Brain microvascular endothelial cell (primary cell): ENCODE measurements around the gene WNT7A.

ENCODE experiments used
- DNase-seq: peaks from one replicate; pipeline ENCODE4 v3.0.0-alpha.2; 2020
- H3K27ac ChIP-seq: fragments of 250-450 bp; sonication (Bioruptor Pico); 2 replicates; pipeline ENCODE4 v1.5.1; 2020; ENCODE audit warnings: mild to moderate bottlenecking, moderate library complexity
- H3K27me3 ChIP-seq: fragments of 250-450 bp; sonication (Bioruptor Pico); replicated peaks from 2 replicates; pipeline ENCODE4 v1.5.1; 2020; ENCODE audit warnings: mild to moderate bottlenecking
- H3K36me3 ChIP-seq: fragments of 250-450 bp; sonication (Bioruptor Pico); replicated peaks from 2 replicates; pipeline ENCODE4 v1.5.1; 2020; ENCODE audit warnings: mild to moderate bottlenecking
- H3K4me3 ChIP-seq: 2 replicates; pipeline ENCODE4 v1.5.1; 2011; ENCODE audit warnings: low read depth, mild to moderate bottlenecking, control low read depth, low read length, moderate library complexity
- CTCF ChIP-seq: IDR thresholded peaks from 2 replicates; pipeline ENCODE4 v1.5.1; 2011; ENCODE audit warnings: low read depth, mild to moderate bottlenecking, moderate library complexity, low read length, control low read depth, inconsistent platforms; ENCODE audit errors: missing control alignments
- in situ Hi-C: cut with HindIII; loops from 2 replicates; pipeline ENCODE4 v1.10.0; 2017; ENCODE audit warnings: low sequenced_read_pairs, low pct_ligation_motif_present

The WNT7A gene

DNA sequence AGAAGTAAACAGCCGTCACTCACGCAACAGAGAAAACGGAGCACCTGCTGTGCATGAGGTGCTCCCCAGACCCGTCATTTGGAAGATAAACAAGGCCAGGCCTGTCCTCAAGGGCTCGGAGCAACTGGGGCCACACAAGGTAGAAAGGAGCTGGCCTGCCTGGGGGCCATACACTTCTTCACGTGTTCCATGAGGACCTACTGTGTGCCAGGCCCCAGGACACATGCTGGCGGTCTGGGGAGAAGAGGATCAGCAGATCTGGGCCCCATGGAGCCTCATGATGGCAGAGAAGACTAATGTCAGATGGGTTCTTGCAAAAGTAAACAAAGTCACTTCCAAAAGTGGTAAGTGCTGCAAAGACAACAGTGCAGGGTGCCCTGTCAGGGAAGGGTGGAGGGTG, 14.3 kb downstream of the WNT7A start:
- Histone ChIP-seq H3K36me3 (no peaks in the 10 kb centered on the region), H3K27me3 (no peaks in the 10 kb centered on the region), H3K27ac (no peak overlapping the region), H3K4me3 (no peak overlapping the region)
- in situ Hi-C loops = no loop called here
- TF ChIP-seq CTCF = no peak
- no peak for DNase-seq

DNA sequence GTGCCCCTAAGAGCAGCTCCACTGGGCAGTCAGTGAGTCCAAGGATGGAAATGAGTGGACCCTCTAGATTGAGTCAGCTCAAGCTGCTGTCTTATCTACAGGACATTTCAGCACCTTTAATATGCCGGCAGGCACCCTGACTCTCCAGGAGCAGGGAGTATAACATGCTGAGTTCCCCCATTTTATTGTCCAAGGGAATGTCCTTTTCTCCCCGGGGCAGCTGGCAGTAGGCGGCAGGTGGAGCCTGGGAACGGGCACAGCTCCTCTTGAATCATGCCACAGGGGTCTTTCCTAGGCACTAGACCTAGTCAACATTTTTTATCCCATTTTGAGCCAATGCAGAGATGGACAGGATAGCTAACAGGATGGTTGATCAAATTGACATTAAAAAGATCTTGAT, 14.8 kb downstream of the WNT7A start:
- in situ Hi-C loops = no loop called here
- no peak for TF ChIP-seq CTCF
- no peak for DNase-seq
- Histone ChIP-seq H3K36me3 (no peaks in the 10 kb centered on the region), H3K27ac (no peak overlapping the region), H3K4me3 (no peak overlapping the region), H3K27me3 (no peaks in the 10 kb centered on the region)

- DNase-seq = no peak
- H3K36me3 ChIP-seq = no peaks in the 10 kb centered on the region
- TF ChIP-seq CTCF = no peak
- H3K27ac ChIP-seq = no peak overlapping the region
- H3K4me3 ChIP-seq = no peak overlapping the region
- in situ Hi-C loops = no loop called here
- no peaks in the 10 kb centered on the region for H3K27me3 ChIP-seq
These were observed 15.8 kb downstream of the WNT7A start for GRCh38 chr3:13863965-13864595.

DNA sequence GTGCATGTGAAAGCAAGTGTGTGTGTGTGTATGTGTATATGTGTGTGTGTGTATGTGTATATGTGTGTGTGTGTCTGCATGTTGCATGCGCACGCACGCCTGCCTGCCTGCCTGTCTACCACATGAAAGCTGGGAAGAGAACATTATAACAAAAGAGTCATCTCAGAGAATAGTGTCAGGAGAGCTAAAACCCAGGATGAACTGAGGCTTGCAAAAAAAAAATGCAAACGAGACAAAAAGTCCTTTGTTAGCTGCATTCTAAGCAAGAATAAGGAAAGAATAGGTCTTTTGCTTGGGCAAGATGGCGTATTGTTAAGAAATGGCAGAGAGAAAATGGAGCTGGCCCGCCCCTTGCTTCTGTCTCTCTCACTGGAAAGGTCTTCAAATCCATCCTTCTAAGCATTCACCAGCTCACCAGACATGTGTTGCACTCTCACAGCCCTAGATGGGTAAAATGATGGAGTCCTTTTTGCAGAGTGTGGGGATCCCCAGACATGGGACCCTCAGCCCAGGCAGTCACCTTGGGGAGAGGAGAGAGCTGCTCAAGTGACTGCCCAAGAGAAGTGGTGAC, 16.4 kb downstream of the WNT7A start:
- Histone ChIP-seq H3K36me3 (no peaks in the 10 kb centered on the region), H3K27me3 (no peaks in the 10 kb centered on the region), H3K27ac (no peak overlapping the region), H3K4me3 (no peak overlapping the region)
- in situ Hi-C loops = no loop called here
- no peak for DNase-seq
- no peak for TF ChIP-seq CTCF

- in situ Hi-C loops = no loop called here
- no peak for DNase-seq
- H3K36me3 ChIP-seq = no peaks in the 10 kb centered on the region
- no peak overlapping the region for H3K27ac ChIP-seq
- H3K4me3 ChIP-seq = no peak overlapping the region
- H3K27me3 ChIP-seq = no peaks in the 10 kb centered on the region
- no peak for TF ChIP-seq CTCF
These were observed 18.4 kb downstream of the WNT7A start for GRCh38 chr3:13861461-13861860.

DNA sequence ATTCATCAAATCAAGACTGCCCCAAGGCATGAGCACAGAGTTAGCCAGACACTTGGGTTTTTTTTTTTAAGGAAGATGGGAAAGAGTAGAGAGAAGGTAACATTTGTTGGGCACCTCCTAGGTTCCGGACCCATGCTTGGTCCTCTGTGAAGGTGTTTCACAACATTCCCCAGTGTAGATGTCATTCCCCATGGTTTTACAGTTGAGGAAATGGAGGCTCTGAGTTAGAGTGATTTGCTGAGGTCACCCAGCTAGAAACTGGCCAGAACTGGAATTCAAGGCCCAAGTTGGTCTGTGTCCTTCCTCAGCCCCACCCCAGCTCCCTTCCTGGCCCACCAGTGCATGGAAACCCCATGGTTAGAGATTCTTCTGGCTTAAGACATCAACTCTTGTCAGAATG, 19.9 kb downstream of the WNT7A start:
- DNase-seq = no peak
- no peaks in the 10 kb centered on the region for H3K27me3 ChIP-seq
- no peaks in the 10 kb centered on the region for H3K36me3 ChIP-seq
- no peak for TF ChIP-seq CTCF
- H3K27ac ChIP-seq = no peak overlapping the region
- H3K4me3 ChIP-seq = no peak overlapping the region
- in situ Hi-C loops = no loop called here
